Breast epithelium (tissue), 4 donors: ENCODE data around the gene GOLGA6A. TPM values are rescaled to one million over a fixed set of nuclear protein-coding genes. Genes with fewer than 3 reads are reported as not detected.

Experiments used
- DNase-seq, 2 donors: peaks; one replicate each; pipeline ENCODE4 v3.0.0-alpha.2; 2019; ENCODE audit warnings: low spot score in 2 of 2
- H3K27ac ChIP-seq, 2 donors: fragments of 200-600 bp; sonication (generic) in 1 of 2; one replicate each; pipeline ENCODE4 v1.5.1; 2016 to 2019; ENCODE audit warnings: mild to moderate bottlenecking in 1 of 2
- H3K27me3 ChIP-seq, 2 donors: fragments of 200-600 bp; sonication (generic) in 1 of 2; one replicate each; pipeline versions ENCODE4 v1.5.1 to v1.6.0; 2017 to 2019; ENCODE audit warnings: control low read depth in 1 of 2, mild to moderate bottlenecking in 1 of 2
- H3K36me3 ChIP-seq: fragments of 200-600 bp; one replicate; pipeline ENCODE4 v1.5.1; 2019
- H3K4me1 ChIP-seq, 2 donors: fragments of 200-600 bp; sonication (generic); one replicate each; pipeline ENCODE4 v1.5.1; 2016 to 2019; ENCODE audit warnings: control low read depth in 1 of 2
- H3K4me3 ChIP-seq, 3 donors: fragments of 200-600 bp; sonication (generic); 1 replicate in 2 of 3; 2 replicates in 1 of 3; pipeline ENCODE4 v1.5.1; 2016 to 2019; ENCODE audit warnings: mild to moderate bottlenecking in 3 of 3, moderate library complexity in 2 of 3
- H3K9me3 ChIP-seq, 2 donors: fragments of 200-600 bp; sonication (generic) in 1 of 2; one replicate each; pipeline ENCODE4 v1.5.1; 2016 to 2019; ENCODE audit warnings: control low read depth in 1 of 2
- CTCF ChIP-seq, 3 donors: fragments of 450-650 bp; IDR thresholded peaks; one replicate each; pipeline ENCODE4 v1.5.1; 2016 to 2017; ENCODE audit warnings: antibody characterized with exemption in 3 of 3, mild to moderate bottlenecking in 3 of 3, moderate library complexity in 3 of 3
- POLR2A ChIP-seq: fragments of 450-650 bp; IDR thresholded peaks from one replicate; pipeline ENCODE4 v1.6.1; 2016; ENCODE audit warnings: antibody characterized with exemption, mild to moderate bottlenecking, moderate library complexity
- POLR2AphosphoS5 ChIP-seq, 3 donors: sonication (generic); formaldehyde crosslinking; IDR thresholded peaks; one replicate each; pipeline ENCODE4 v1.6.1; 2017; ENCODE audit warnings: antibody characterized with exemption in 3 of 3
- intact Hi-C: fragments of 100-400 bp; cut with DNase I; formaldehyde crosslinking; loops from one replicate; pipeline ENCODE4 v1.15.1; 2023; ENCODE audit warnings: low total_unique reads
- total RNA-seq, 3 donors: library from RNA; depleted of rRNA; stranded (reverse); fragments of >200 nt; gene quantifications; one replicate each; pipeline ENCODE4 v1.1.0, GENCODE V29; 2016

The GOLGA6A gene
- total RNA-seq, 3 donors from 2014 or later = 1.0 TPM; not detected in 2

- no peak for TF ChIP-seq POLR2AphosphoS5 (IDR thresholded peaks at IDR 0.05)
- no peak for TF ChIP-seq POLR2A
- no peak for TF ChIP-seq CTCF (IDR thresholded peaks at IDR 0.05)
- Histone ChIP-seq H3K27me3 (no peaks in the 10 kb centered on the region), H3K9me3 (no peaks in the 10 kb centered on the region), H3K4me1 (peaks cover 3 to 10% of the 10 kb centered on the region in 2 donors), H3K36me3 (no peaks in the 10 kb centered on the region), H3K4me3 (no peak overlapping the region), H3K27ac (peak overlapping the region in 1 of 2 donors; percentile 92)
- no peak for DNase-seq
- intact Hi-C loops = no loop called here
Observed at GRCh38 chr15:74046275-74046674, 36.1 kb downstream of the GOLGA6A start.

- intact Hi-C loops = no loop called here
- Histone ChIP-seq H3K36me3 (no peaks in the 10 kb centered on the region), H3K4me3 (no peak overlapping the region), H3K27me3 (no peaks in the 10 kb centered on the region), H3K4me1 (peaks cover 3 to 8% of the 10 kb centered on the region in 2 donors), H3K9me3 (no peaks in the 10 kb centered on the region), H3K27ac (peak overlapping the region in 1 of 2 donors; percentile 92)
- DNase-seq = no peak
- no peak for TF ChIP-seq POLR2A
- TF ChIP-seq CTCF (IDR thresholded peaks at IDR 0.05) = no peak
Observed at GRCh38 chr15:74045636-74046274, 36.6 kb downstream of the GOLGA6A start.

GRCh38 chr15:74045184-74045583 is 37.2 kb downstream of the GOLGA6A start:
- intact Hi-C loops = no loop called here
- H3K27ac ChIP-seq = peak overlapping the region in 1 of 2 donors; percentile 92
- no peak overlapping the region for H3K4me3 ChIP-seq
- DNase-seq = no peak
- no peaks in the 10 kb centered on the region for H3K27me3 ChIP-seq
- no peaks in the 10 kb centered on the region for H3K36me3 ChIP-seq
- TF ChIP-seq POLR2A = no peak
- no peak for TF ChIP-seq POLR2AphosphoS5 (IDR thresholded peaks at IDR 0.05)
- TF ChIP-seq CTCF (IDR thresholded peaks at IDR 0.05) = no peak
- no peaks in the 10 kb centered on the region for H3K9me3 ChIP-seq
- H3K4me1 ChIP-seq = peaks cover 3% of the 10 kb centered on the region in 2 donors

- H3K9me3 ChIP-seq = no peaks in the 10 kb centered on the region
- no peak for TF ChIP-seq POLR2A
- no peak for TF ChIP-seq CTCF (IDR thresholded peaks at IDR 0.05)
- TF ChIP-seq POLR2AphosphoS5 (IDR thresholded peaks at IDR 0.05) = no peak
- intact Hi-C loops = no loop called here
- H3K4me1 ChIP-seq = peaks cover 0 to 3% of the 10 kb centered on the region in 2 donors
- no peak for DNase-seq
- no peaks in the 10 kb centered on the region for H3K27me3 ChIP-seq
- no peak overlapping the region for H3K4me3 ChIP-seq
- H3K36me3 ChIP-seq = no peaks in the 10 kb centered on the region
- peak overlapping the region; percentile 61 to 92 for H3K27ac ChIP-seq
Observed at GRCh38 chr15:74044267-74045110, 37.9 kb downstream of the GOLGA6A start.
